Measurements from ENCODE around the gene KCTD11. TPM values are rescaled to one million over a fixed set of nuclear protein-coding genes. Genes with fewer than 3 reads are reported as not detected.

Gene KCTD11
- total and polyA plus RNA-seq, 2 of the 13 experiments (the other 11 are each of a cell fraction or from before 2014, with no cell fraction given), result 1.6 to 2.6 TPM

GRCh38 chr17:7332111-7332510 lies 19.9 kb upstream of the KCTD11 start:
- no peak for ATAC-seq

More at GRCh38 chr17:7332111-7332510, 19.9 kb upstream of the KCTD11 start:
- peak overlapping the region; percentile 12; the same call in 1 of the 2 replicates for H3K4me2 ChIP-seq (ENCODE audit: low read depth, low read length)
- in situ Hi-C loops (cut with HindIII; ENCODE audit: extremely low pct_ligation_motif_present, low pct_unique_long_range_greater_than_20kb), result no loop called here
- ChIA-PET CTCF (ENCODE audit: low intra/inter-chr PET ratio, low total read pairs) (no interaction called here), POLR2A (no interaction called here)
- H3K27ac ChIP-seq (ENCODE audit: extremely low read length, insufficient read depth, low read length), result no peak overlapping the region
- H2AFZ ChIP-seq (ENCODE audit: low read length), result no peak overlapping the region
- H3K4me3 ChIP-seq (replicated peaks in 1 of 3; ENCODE audit: insufficient read depth in 1 of 3, low read depth in 2 of 3, low read length in 3 of 3), result no peak overlapping the region
- peaks cover 12% of the 10 kb centered on the region for H3K79me2 ChIP-seq (ENCODE audit: insufficient read depth, low read length)
- no peak overlapping the region for H3K9ac ChIP-seq (ENCODE audit: insufficient read depth, low read depth, low read length)
- FAIRE-seq (no peak), DNase-seq (ENCODE audit: low spot score) (no peak)
- H4K20me1 ChIP-seq (ENCODE audit: insufficient read depth, low read length), result no peaks in the 10 kb centered on the region
- BruUV-seq (replicated peaks), result no TSS peak
- no peaks in the 10 kb centered on the region for H3K36me3 ChIP-seq (replicated peaks in 1 of 2; ENCODE audit: control insufficient read depth in 1 of 2, insufficient read depth in 2 of 2, low read length in 2 of 2)
- intact Hi-C loops (cut with micrococcal nuclease; ENCODE audit: unreplicated experiment), result no loop called here
- H3K27me3 ChIP-seq (ENCODE audit: control insufficient read depth in 1 of 2, insufficient read depth in 2 of 2, low read length in 2 of 2), result peaks cover 0 to 4% of the 10 kb centered on the region in 2 experiments; a peak in 3 of 5 replicates
- TF ChIP-seq NFYB (CRISPR knock-in tag; IDR thresholded peaks at IDR 0.05), result no peak
- TF ChIP-seq POLR2AphosphoS2 (IDR thresholded peaks at IDR 0.05; ENCODE audit: low read depth, low read length), result no peak
- no peak for TF ChIP-seq ZNF569 (CRISPR knock-in tag; IDR thresholded peaks at IDR 0.05; ENCODE audit: borderline replicate concordance)
- TF ChIP-seq CENPBD1 (CRISPR knock-in tag; IDR thresholded peaks at IDR 0.05; ENCODE audit: borderline replicate concordance, low read depth), result no peak
- TF ChIP-seq ZNF713 (CRISPR knock-in tag; IDR thresholded peaks at IDR 0.05), result no peak
- no peak for TF ChIP-seq ZC3H13 (CRISPR knock-in tag; IDR thresholded peaks at IDR 0.05)
- no peak for TF ChIP-seq ZNF414 (CRISPR knock-in tag; IDR thresholded peaks at IDR 0.05)
- no peak for TF ChIP-seq ZBTB34 (CRISPR knock-in tag; IDR thresholded peaks at IDR 0.05)
- no peak for TF ChIP-seq ZBTB14 (CRISPR knock-in tag; IDR thresholded peaks at IDR 0.05)
- no peak for TF ChIP-seq ZNF550 (CRISPR knock-in tag; IDR thresholded peaks at IDR 0.05; ENCODE audit: borderline replicate concordance)
- peaks cover 38% of the 10 kb centered on the region for H3K4me1 ChIP-seq (ENCODE audit: insufficient read depth, low read length)
- WGBS (ENCODE audit: low lambda C conversion rate), result 20% methylated on average over 5 of the region's 7 CpGs
- H3K9me3 ChIP-seq (ENCODE audit: low read length), result no peaks in the 10 kb centered on the region
